Bronchus fibroblast of lung (primary cell): Measurements from ENCODE around the gene CDHR5. TPM values are rescaled to one million over a fixed set of nuclear protein-coding genes. Genes with fewer than 3 reads are reported as not detected.

Experiments
- total RNA-seq: library from RNA; depleted of rRNA; stranded (reverse); fragments of >200 nt; gene quantifications from 2 replicates; pipeline ENCODE4 v1.2.3, GENCODE V29; 2015

Gene CDHR5, protein sequence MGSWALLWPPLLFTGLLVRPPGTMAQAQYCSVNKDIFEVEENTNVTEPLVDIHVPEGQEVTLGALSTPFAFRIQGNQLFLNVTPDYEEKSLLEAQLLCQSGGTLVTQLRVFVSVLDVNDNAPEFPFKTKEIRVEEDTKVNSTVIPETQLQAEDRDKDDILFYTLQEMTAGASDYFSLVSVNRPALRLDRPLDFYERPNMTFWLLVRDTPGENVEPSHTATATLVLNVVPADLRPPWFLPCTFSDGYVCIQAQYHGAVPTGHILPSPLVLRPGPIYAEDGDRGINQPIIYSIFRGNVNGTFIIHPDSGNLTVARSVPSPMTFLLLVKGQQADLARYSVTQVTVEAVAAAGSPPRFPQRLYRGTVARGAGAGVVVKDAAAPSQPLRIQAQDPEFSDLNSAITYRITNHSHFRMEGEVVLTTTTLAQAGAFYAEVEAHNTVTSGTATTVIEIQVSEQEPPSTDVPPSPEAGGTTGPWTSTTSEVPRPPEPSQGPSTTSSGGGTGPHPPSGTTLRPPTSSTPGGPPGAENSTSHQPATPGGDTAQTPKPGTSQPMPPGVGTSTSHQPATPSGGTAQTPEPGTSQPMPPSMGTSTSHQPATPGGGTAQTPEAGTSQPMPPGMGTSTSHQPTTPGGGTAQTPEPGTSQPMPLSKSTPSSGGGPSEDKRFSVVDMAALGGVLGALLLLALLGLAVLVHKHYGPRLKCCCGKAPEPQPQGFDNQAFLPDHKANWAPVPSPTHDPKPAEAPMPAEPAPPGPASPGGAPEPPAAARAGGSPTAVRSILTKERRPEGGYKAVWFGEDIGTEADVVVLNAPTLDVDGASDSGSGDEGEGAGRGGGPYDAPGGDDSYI
- total RNA-seq, result not detected in 2 replicates

DNA sequence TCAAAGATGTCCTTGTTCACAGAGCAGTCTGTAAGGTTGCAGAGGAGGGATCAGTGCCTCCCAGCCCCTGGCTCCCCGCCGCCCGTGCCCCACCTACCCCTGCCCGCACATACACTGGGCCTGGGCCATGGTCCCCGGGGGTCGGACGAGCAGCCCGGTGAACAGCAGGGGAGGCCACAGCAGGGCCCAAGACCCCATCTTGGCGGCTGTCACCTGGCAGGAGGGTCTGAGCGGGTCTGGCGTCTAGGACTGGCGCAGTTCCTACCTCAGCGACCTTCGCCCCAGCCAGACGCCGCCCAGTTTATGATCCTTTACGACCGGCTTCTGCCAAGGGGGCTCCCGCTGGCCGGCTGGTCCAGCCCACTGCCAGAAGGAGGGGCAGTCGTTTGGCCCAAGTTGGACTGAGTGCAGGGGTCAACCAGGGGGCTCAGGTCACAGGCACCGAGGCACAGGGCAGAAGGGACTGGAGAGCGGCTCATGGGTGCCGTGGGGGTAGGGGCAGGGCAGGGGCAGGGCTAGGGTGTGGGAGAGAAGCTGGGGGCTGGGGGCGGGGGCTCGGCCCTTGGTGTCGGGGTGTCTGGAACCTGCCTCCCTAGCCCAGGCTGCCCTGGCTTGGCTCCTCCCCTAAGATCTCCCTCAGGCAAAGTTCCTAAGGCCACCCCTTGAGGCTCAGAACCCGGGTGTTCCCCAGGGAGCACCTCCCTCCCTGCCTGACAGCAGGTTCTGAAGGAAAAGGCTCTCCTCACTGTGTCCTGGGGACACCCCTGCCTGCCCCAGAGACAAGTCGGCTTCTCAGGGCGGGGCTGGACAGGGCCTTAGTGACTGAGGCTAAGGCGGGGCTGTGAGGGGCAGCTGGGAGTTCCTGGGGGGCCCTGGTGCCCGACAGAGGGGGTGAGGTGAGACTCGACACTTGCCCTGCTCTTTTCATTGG lies at the start of gene CDHR5:
CDHR5 (minus strand) TSS at position 251 of the 931 bp plus-strand sequence; CDS start at position 198, 53 bp downstream.

DNA sequence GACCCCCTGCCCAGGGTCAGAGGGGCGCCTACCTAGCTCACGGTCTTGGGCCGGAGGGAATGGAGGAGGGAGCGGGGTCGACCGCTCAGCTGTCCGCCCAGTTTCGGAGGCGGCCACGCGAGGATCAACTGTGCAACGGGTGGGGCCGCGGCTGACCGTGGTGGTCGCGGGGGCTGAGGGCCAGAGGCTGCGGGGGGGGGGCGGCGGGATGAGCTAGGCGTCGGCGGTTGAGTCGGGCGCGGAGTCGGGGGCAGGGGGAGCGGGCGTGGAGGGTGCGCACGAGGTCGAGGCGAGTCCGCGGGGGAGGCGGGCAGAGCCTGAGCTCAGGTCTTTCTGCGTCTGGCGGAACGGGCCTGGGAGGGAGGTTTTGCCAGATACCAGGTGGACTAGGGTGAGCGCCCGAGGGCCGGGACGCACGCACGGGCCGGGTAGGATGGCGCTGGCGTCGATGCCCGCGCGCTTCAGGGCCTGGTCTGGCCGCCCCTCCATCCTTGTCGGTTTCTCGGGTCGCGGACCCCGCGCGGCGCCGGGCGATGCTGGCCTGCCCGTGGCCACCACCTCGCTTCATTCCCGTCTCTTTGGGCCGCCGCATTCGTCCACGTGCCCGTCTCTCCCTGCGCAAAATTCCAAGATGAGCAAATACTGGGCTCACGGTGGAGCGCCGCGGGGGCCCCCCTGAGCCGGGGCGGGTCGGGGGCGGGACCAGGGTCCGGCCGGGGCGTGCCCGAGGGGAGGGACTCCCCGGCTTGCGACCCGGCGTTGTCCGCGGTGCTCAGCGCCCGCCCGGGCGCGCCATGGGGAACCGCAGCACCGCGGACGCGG lies 12.0 kb upstream of the CDHR5 start, which contains the start of gene DRD4:
DRD4 (plus strand) TSS at position 759 of the 822 bp plus-strand sequence; CDS start at position 795, 36 bp downstream.

DNA sequence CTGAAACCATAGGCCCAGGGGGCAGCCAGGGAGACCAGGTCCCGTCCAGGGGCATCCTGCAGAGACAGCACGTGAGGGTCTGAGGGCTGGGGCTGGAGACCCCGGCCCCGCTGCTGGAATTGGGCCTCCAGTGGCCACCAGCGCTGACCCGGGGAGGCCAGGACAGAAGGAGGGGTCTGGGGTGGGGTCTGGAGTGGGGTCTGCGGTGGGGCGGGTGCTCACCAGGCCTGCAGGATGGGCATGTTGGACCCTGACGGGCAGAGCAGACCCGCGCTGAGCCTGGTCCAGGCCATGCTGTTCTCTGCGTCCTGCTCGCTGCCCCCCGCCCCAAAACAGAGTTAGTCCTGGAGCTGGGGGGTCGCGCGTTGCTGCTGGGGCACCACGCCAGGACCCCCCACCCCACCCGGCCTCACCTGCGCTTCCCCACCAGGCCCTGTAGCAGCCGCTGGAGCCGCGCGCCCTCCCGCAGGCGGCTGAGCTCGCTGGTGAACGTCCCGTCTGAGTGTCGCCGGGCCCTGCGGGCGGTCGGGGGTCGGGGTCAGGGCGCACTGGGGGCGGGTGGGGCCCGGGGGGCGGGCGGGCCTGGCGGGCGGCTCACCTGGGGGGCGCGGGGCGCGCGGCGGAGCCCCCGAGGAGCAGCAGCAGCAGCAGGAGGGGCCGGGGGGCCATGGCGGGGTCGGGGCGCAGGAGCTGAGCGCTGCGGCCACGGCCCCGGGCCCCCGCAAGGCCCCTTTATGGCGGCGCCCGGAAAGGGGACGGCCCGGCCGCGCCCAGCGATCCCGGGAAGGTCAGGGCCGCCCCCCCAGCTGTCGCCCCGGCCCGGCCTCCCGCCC lies 1.9 kb upstream of the CDHR5 start, which contains the start of gene SCT:
SCT (minus strand) TSS at position 707 of the 833 bp plus-strand sequence; CDS start at position 669, 38 bp downstream.

DNA sequence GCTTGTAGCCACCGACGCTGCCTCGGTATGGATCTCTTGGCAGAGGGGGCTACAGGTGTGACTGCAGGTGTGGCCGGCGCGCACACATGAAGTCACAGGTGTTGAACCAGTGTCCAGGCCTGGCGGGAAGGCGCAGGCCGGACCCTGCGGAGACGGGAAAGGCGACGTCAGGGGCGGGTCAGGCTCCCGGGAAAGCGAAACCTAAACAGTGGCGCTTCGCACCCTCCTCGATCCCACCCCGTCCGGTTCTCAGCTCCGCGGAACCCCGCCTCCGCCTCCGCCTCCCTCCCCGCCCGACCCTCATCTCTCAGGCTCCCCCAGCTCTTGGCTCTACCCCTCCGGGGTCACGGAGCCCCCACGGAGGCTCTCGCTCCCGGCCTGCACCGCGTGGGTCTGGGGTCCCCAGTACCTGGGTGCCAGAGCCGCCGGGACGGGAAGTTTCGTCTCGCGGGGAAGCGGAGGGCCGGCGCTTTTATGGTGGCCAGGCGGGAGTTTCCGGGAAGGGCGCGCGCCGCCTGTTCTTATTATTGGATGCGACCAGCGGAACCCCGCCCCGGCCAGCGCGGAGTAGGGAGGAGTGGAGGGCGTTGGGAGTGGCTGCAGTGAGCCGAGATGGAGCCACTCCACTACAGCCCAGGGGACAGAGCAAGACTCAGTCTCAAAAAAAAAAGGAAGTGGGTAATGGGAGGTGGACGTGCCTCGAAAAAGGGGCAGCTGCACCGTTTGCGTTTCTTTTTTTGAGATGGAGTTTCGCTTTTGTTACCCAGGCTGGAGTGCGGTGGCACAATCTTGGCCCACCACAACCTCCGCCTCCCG lies 9.0 kb downstream of the CDHR5 start, which contains the start of gene IRF7:
IRF7 (minus strand) TSS at position 447 of the 816 bp plus-strand sequence. CDS start 586 bp downstream, outside the sequence.

DNA sequence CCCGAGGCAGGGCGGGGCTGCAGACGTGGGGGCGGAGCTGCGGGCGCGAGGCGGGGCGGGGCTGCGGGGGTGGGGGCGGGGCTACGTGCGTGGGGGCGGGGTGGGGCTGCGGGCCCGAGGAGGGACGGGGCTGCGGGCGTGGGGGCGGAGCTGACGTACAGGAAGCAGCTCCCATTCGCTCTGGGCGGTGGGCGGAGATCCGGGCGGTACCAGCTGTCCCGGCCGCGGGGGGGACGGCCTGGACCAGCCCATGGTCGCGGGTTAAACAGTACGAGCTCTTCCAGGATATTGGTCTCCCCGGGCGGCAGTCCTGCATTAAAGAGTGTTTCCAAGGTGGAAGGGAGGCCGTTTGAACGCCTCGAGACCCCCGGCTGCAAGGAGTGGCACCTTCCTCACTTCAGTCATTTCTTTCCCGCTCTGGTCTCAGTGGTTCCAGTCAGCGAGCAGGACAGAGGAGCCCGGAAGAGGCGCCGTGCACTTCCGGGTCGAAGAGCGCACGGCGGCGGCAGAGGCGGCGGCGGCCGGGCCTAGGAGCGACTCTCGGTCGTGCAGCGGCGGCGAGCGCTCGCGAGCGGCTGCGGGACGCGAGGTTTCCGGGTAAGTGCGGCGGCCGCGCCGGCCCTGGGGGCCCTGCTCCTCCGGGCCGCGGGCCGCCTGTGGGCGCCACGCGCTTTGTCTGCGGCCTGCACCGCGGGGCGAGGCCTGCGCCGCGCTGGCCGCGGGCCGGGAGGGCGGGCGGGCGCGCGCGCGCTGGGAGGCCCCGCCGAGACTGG lies 48.6 kb downstream of the CDHR5 start, which contains the start of gene PHRF1:
PHRF1 (plus strand) TSS at position 475 of the 773 bp plus-strand sequence. CDS start 5,043 bp downstream, outside the sequence.

Other genes starting within 250 kb of the CDHR5 start
- gene PKP3, start 230.7 kb downstream of the CDHR5 start, total RNA-seq, result 1.9 and 2.0 TPM in 2 replicates
- gene SIGIRR, start 210.0 kb downstream of the CDHR5 start, total RNA-seq, result 25.1 and 29.9 TPM in 2 replicates
- gene ANO9, start 182.9 kb downstream of the CDHR5 start, total RNA-seq, result under 0.01 TPM in 1 of 2 replicates, not detected in the other
- 32.4 and 33.9 TPM in 2 replicates for gene PTDSS2, start 174.7 kb downstream of the CDHR5 start, total RNA-seq
- gene RNH1, start 117.7 kb downstream of the CDHR5 start, total RNA-seq, result 272 and 273 TPM in 2 replicates
- 53.1 and 65.7 TPM in 2 replicates for gene HRAS, start 89.4 kb downstream of the CDHR5 start, total RNA-seq
- gene LRRC56, start 87.4 kb downstream of the CDHR5 start, total RNA-seq, result 0.30 and 0.34 TPM in 2 replicates
- gene LMNTD2, start 64.2 kb downstream of the CDHR5 start, total RNA-seq, result 0.59 and 0.84 TPM in 2 replicates
- gene RASSF7, start 64.0 kb downstream of the CDHR5 start, total RNA-seq, result 9.1 and 9.4 TPM in 2 replicates
- gene PHRF1, start 48.5 kb downstream of the CDHR5 start, total RNA-seq, result 18.1 and 20.5 TPM in 2 replicates
- gene IRF7, start 9.0 kb downstream of the CDHR5 start, total RNA-seq, result 11.1 and 16.3 TPM in 2 replicates
- not detected in 2 replicates for gene SCT, start 2.2 kb upstream of the CDHR5 start, total RNA-seq
- gene DRD4, start 12.3 kb upstream of the CDHR5 start, total RNA-seq, result 0.15 TPM in 1 of 2 replicates, not detected in the other
- 20.7 and 27.2 TPM in 2 replicates for gene DEAF1, start 70.3 kb upstream of the CDHR5 start, total RNA-seq
- 8.2 and 8.9 TPM in 2 replicates for gene TMEM80, start 70.9 kb upstream of the CDHR5 start, total RNA-seq
- gene EPS8L2, start 81.3 kb upstream of the CDHR5 start, total RNA-seq, result 11.8 and 13.5 TPM in 2 replicates
- gene TALDO1, start 122.5 kb upstream of the CDHR5 start, total RNA-seq, result 157 and 164 TPM in 2 replicates
- 26.3 and 28.1 TPM in 2 replicates for gene GATD1, start 152.5 kb upstream of the CDHR5 start, total RNA-seq
- gene CEND1, start 165.1 kb upstream of the CDHR5 start, total RNA-seq, result 3.9 and 6.1 TPM in 2 replicates
- gene SLC25A22, start 173.3 kb upstream of the CDHR5 start, total RNA-seq, result 12.9 and 13.6 TPM in 2 replicates
- 17.2 and 21.9 TPM in 2 replicates for gene PIDD1, start 180.3 kb upstream of the CDHR5 start, total RNA-seq
- gene RPLP2, start 185.0 kb upstream of the CDHR5 start, total RNA-seq, result 679 and 752 TPM in 2 replicates
- gene PNPLA2, start 194.0 kb upstream of the CDHR5 start, total RNA-seq, result 20.5 and 23.8 TPM in 2 replicates
- gene CRACR2B, start 203.0 kb upstream of the CDHR5 start, total RNA-seq, result 3.0 and 6.1 TPM in 2 replicates
- gene CD151, start 208.0 kb upstream of the CDHR5 start, total RNA-seq, result 585 and 606 TPM in 2 replicates
- gene POLR2L, start 217.6 kb upstream of the CDHR5 start, total RNA-seq, result 290 and 350 TPM in 2 replicates
- gene TSPAN4, start 217.9 kb upstream of the CDHR5 start, total RNA-seq, result 186 and 200 TPM in 2 replicates